ENCODE data around the gene SIRT6. TPM values are rescaled to one million over a fixed set of nuclear protein-coding genes. Genes with fewer than 3 reads are reported as not detected.

SIRT6 gene
- total RNA-seq, 1 experiment from 2014 or later: 22.2 TPM

DNA sequence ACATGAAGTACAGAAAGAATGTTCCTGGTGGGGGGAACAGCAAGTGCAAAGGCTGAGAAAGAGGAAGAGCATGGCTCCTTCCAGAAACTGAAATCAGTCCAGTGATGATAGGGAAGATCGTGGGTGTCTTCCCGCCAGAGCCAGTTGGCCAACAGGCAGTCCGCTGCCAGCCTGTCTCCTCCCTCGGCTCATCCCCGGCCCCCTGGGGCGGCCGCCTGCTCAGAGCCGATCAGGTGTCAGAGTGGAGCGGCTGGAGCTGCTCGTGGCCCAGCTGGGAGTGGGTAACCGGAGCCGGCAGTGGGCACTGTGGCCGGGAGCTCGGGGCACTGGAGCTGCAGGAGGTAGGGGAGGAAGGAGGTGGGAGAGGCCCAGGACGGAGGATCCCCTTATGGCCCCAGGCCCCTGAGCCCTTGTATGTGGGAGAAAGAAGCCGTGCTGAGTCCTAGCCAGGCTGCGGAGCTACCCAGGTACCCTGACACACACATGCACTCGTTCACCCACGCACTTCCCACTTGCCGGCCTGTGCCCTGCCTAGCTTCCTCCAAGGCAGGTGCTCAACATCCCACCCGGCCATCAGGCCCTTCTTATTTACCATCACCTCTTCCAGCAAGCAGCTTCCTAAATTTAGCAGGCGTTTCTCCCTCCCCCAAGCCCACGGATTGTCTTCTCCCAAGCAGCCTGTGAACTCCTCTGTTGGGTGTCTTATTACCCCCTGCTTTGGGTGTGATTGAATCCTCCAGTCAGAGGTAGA is 1.8 kb upstream of the SIRT6 start:
- no peaks in the 10 kb centered on the region for H3K9me2 ChIP-seq (ENCODE audit: insufficient read depth)
- H3K4me1 ChIP-seq (replicated peaks; ENCODE audit: insufficient read depth): peaks cover 4% of the 10 kb centered on the region; the same call in 1 of the 2 replicates
- ChIA-PET CTCF (interaction anchor here (0.5 kb wide), 1 partner anchor 43 kb away, joined by 9 read pairs; no protein-coding TSS in a partner anchor), POLR2A (ENCODE audit: unreplicated experiment) (no interaction called here)
- no peaks in the 10 kb centered on the region for H4K20me1 ChIP-seq (ENCODE audit: insufficient read depth)
- H3K79me2 ChIP-seq (ENCODE audit: low read depth): 0 out of 2 replicates have a peak, but pooled peaks cover 7% of the 10 kb centered on the region
- no peak overlapping the region for H3K4me3 ChIP-seq
- TF ChIP-seq, protein P1, sequence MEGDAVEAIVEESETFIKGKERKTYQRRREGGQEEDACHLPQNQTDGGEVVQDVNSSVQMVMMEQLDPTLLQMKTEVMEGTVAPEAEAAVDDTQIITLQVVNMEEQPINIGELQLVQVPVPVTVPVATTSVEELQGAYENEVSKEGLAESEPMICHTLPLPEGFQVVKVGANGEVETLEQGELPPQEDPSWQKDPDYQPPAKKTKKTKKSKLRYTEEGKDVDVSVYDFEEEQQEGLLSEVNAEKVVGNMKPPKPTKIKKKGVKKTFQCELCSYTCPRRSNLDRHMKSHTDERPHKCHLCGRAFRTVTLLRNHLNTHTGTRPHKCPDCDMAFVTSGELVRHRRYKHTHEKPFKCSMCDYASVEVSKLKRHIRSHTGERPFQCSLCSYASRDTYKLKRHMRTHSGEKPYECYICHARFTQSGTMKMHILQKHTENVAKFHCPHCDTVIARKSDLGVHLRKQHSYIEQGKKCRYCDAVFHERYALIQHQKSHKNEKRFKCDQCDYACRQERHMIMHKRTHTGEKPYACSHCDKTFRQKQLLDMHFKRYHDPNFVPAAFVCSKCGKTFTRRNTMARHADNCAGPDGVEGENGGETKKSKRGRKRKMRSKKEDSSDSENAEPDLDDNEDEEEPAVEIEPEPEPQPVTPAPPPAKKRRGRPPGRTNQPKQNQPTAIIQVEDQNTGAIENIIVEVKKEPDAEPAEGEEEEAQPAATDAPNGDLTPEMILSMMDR (conservative IDR thresholded peaks at IDR 0.05): no peak
- no peak for TF ChIP-seq EZH2 (IDR thresholded peaks at IDR 0.05; ENCODE audit: low read depth)
- H3K4me2 ChIP-seq: no peak overlapping the region
- H3K27me3 ChIP-seq (ENCODE audit: insufficient read depth, low read depth): no peaks in the 10 kb centered on the region
- no peak overlapping the region for H3K27ac ChIP-seq
- H3F3A ChIP-seq (ENCODE audit: insufficient read depth, low read depth): peaks cover 4% of the 10 kb centered on the region; the same call in 1 of the 2 replicates
- H2AFZ ChIP-seq: no peak overlapping the region
- BruUV-seq (replicated peaks): no TSS peak
- intact Hi-C loops (cut with micrococcal nuclease; ENCODE audit: unreplicated experiment): loop anchor here (5.0 kb wide), 2 partner anchors 42 to 117 kb away; partner anchors contain the start of gene ZBTB7A
- no peaks in the 10 kb centered on the region for H3K36me3 ChIP-seq (ENCODE audit: low read depth)
- DNase-seq: no peak
- H3K9me3 ChIP-seq (ENCODE audit: insufficient read depth, low read depth): no peaks in the 10 kb centered on the region

DNA sequence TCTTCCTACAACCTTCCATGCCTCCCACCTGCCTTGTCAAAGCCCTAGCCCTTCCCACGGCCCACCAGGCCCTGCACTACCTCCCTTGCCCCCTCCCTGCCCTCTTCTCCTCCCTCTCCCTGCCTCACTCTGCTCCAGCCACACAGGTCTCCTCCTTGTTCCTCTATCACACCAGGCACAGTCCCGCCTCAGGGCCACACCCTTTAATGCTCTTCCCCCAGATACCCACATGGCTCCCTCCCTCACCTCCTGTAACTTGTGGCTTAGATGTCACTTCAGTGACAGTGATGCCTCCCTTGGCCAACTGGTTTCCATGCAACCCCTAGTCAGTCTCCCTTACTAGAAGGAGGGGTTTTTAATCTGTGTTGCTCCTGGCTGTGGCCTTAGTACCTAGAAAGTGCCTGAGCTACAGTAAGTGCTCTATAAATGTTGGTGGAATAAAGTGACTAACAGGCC is 1.3 kb downstream of the SIRT6 start:
- POLR2A ChIA-PET (ENCODE audit: unreplicated experiment): no interaction called here
- no TSS peak for BruUV-seq (replicated peaks)
- intact Hi-C loops (cut with micrococcal nuclease; ENCODE audit: unreplicated experiment): loop anchor here (5.0 kb wide), 2 partner anchors 39 to 114 kb away; partner anchors contain the start of gene ZBTB7A
- Histone ChIP-seq H3K4me3 (peak overlapping the region; percentile 91; the same call in 1 of the 2 replicates), H3K4me2 (peak overlapping the region; percentile 75), H3K27me3 (ENCODE audit: insufficient read depth, low read depth) (no peaks in the 10 kb centered on the region), H3K9me3 (ENCODE audit: insufficient read depth, low read depth) (no peaks in the 10 kb centered on the region), H4K20me1 (ENCODE audit: insufficient read depth) (no peaks in the 10 kb centered on the region), H3K9me2 (ENCODE audit: insufficient read depth) (no peaks in the 10 kb centered on the region), H3K27ac (no peak overlapping the region), H3F3A (ENCODE audit: insufficient read depth, low read depth) (no peaks in the 10 kb centered on the region), H3K4me1 (replicated peaks; ENCODE audit: insufficient read depth) (peaks cover 4% of the 10 kb centered on the region; the same call in 1 of the 2 replicates), H3K36me3 (ENCODE audit: low read depth) (no peaks in the 10 kb centered on the region), H3K79me2 (ENCODE audit: low read depth) (0 out of 2 replicates have a peak, but pooled peaks cover 7% of the 10 kb centered on the region), H2AFZ (no peak overlapping the region)
- TF ChIP-seq EZH2 (IDR thresholded peaks at IDR 0.05; ENCODE audit: low read depth): no peak
- TF ChIP-seq, protein P1 (conservative IDR thresholded peaks at IDR 0.05): no peak
- CTCF ChIA-PET: no interaction called here
- no peak for DNase-seq

DNA sequence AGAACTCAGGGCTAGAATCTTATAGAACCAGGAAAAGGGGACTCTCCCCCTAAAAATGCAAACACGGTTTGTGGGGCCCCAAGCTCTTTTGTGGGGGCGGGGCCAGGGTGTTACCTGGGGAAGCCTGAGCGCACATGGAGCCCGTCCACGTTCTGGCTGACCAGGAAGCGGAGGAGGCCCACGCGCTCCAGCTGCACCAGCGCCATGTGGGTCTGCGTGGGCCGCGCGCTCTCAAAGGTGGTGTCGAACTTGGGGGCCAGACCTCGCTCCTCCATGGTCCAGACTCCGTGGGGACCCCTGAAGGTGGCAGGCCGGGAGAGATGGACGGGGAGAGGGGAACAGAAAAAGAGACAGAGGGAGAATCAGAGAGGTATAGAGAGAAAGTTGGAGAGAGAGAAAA is 3.4 kb downstream of the SIRT6 start:
- no peak overlapping the region for H3K4me2 ChIP-seq
- intact Hi-C loops (cut with micrococcal nuclease; ENCODE audit: unreplicated experiment): no loop called here
- no peak for DNase-seq
- no peaks in the 10 kb centered on the region for H3K9me3 ChIP-seq (ENCODE audit: insufficient read depth, low read depth)
- H3K27ac ChIP-seq: no peak overlapping the region
- H2AFZ ChIP-seq: no peak overlapping the region
- 0 out of 2 replicates have a peak, but pooled peaks cover 7% of the 10 kb centered on the region for H3K79me2 ChIP-seq (ENCODE audit: low read depth)
- ChIA-PET CTCF (no interaction called here), POLR2A (ENCODE audit: unreplicated experiment) (no interaction called here)
- BruUV-seq (replicated peaks): no TSS peak
- H3K27me3 ChIP-seq (ENCODE audit: insufficient read depth, low read depth): no peaks in the 10 kb centered on the region
- H3K4me1 ChIP-seq (replicated peaks; ENCODE audit: insufficient read depth): peaks cover 4% of the 10 kb centered on the region; the same call in 1 of the 2 replicates
- H3K9me2 ChIP-seq (ENCODE audit: insufficient read depth): no peaks in the 10 kb centered on the region
- no peaks in the 10 kb centered on the region for H3K36me3 ChIP-seq (ENCODE audit: low read depth)
- no peak overlapping the region for H3K4me3 ChIP-seq
- TF ChIP-seq, protein P1 (conservative IDR thresholded peaks at IDR 0.05): no peak
- no peak for TF ChIP-seq EZH2 (IDR thresholded peaks at IDR 0.05; ENCODE audit: low read depth)
- no peaks in the 10 kb centered on the region; the same call in 1 of the 2 replicates for H3F3A ChIP-seq (ENCODE audit: insufficient read depth, low read depth)
- no peaks in the 10 kb centered on the region for H4K20me1 ChIP-seq (ENCODE audit: insufficient read depth)

Data from PC-9 (cell line).